Endothelial cell of umbilical vein (primary cell): Measurements from ENCODE around the gene DOP1A. TPM values are rescaled to one million over a fixed set of nuclear protein-coding genes. Genes with fewer than 3 reads are reported as not detected.

Source experiments
- BruUV-seq: library from RNA; stranded (reverse); fragments of 400-500 nt; replicated peaks from 2 replicates; lab custom pipeline; 2021; lab: Mats Ljungman, UMichigan
- CTCF ChIA-PET: fragments of 300-600, 350-600 bp; sonication (Branson Sonifier 250); formaldehyde crosslinking; loops from one replicate; lab custom pipeline; 2021; ENCODE audit warnings: antibody characterized with exemption, inconsistent platforms; lab: Charles Lee
- POLR2A ChIA-PET: fragments of 300-600, 350-600 bp; sonication (Branson Sonifier 250); formaldehyde crosslinking; loops from one replicate; lab custom pipeline; 2021; ENCODE audit warnings: antibody characterized with exemption, inconsistent platforms; lab: Charles Lee
- DNase-seq: peaks from one replicate; pipeline ENCODE4 v3.0.0-alpha.2; 2011; ENCODE audit warnings: low read depth, low spot score
- FAIRE-seq: peaks from 2 replicates; lab custom pipeline; 2011; peaks lifted over from hg19 to GRCh38; lab: Jason Lieb, UNC
- H2AFZ ChIP-seq: 2 replicates; pipeline ENCODE4 v1.6.0; 2012; ENCODE audit warnings: low read depth, low read length, control low read depth, inconsistent platforms
- H3K27ac ChIP-seq: 2 replicates; pipeline ENCODE4 v1.5.1; 2011; ENCODE audit warnings: low read depth, mild to moderate bottlenecking, control low read depth, low read length, moderate library complexity; ENCODE audit not compliant: insufficient read depth
- H3K27me3 ChIP-seq, 2 experiments: 2 replicates each; pipeline versions ENCODE4 v1.6.0 to v1.6.1; 2011; ENCODE audit warnings: low read length in 2 of 2, mixed read lengths in 1 of 2; ENCODE audit not compliant: control insufficient read depth in 2 of 2, insufficient read depth in 2 of 2
- H3K36me3 ChIP-seq, 2 experiments: 2 replicates in 1 of 2; 3 replicates in 1 of 2; pipeline ENCODE4 v1.5.1; 2011; ENCODE audit warnings: low read length in 2 of 2, mild to moderate bottlenecking in 1 of 2, moderate library complexity in 1 of 2; ENCODE audit not compliant: control insufficient read depth in 2 of 2, insufficient read depth in 2 of 2; ENCODE audit errors: extremely low read depth in 1 of 2
- H3K4me1 ChIP-seq: 3 replicates; pipeline ENCODE4 v1.5.1; 2011; ENCODE audit warnings: mild to moderate bottlenecking, low read length; ENCODE audit not compliant: control insufficient read depth, insufficient read depth; ENCODE audit errors: extremely low read depth
- H3K4me2 ChIP-seq: 2 replicates; pipeline ENCODE4 v1.6.1; 2011; ENCODE audit warnings: low read length, control low read depth, mixed read lengths; ENCODE audit not compliant: insufficient read depth
- H3K4me3 ChIP-seq, 3 experiments: fragments of 200-600 bp in 1 of 3; sonication (generic), shearing (Covaris generic) in 1 of 3; replicated peaks in 1 of 3; 2 replicates each; pipeline ENCODE4 v1.5.1; 2011 to 2016; ENCODE audit warnings: control low read depth in 3 of 3, low read length in 3 of 3, mild to moderate bottlenecking in 2 of 3, inconsistent platforms in 1 of 3, low read depth in 1 of 3, moderate library complexity in 1 of 3; ENCODE audit not compliant: insufficient read depth in 1 of 3
- H3K79me2 ChIP-seq: 2 replicates; pipeline ENCODE4 v1.6.0; 2012; ENCODE audit warnings: low read length, inconsistent platforms; ENCODE audit not compliant: control insufficient read depth, insufficient read depth
- H3K9ac ChIP-seq: replicated peaks from 2 replicates; pipeline ENCODE3; 2011; ENCODE audit warnings: low read length, control low read depth; ENCODE audit not compliant: insufficient read depth; ENCODE audit errors: extremely low read depth
- H3K9me1 ChIP-seq: replicated peaks from 3 replicates; pipeline ENCODE4 v1.6.0; 2011; ENCODE audit warnings: mild to moderate bottlenecking, low read length; ENCODE audit not compliant: control insufficient read depth, insufficient read depth; ENCODE audit errors: extremely low read depth
- H3K9me3 ChIP-seq: replicated peaks from 2 replicates; pipeline ENCODE4 v1.5.1; 2012; ENCODE audit warnings: low read length, inconsistent platforms; ENCODE audit not compliant: control insufficient read depth, insufficient read depth
- H4K20me1 ChIP-seq: replicated peaks from 2 replicates; pipeline ENCODE3; 2011; ENCODE audit warnings: mild to moderate bottlenecking, low read length; ENCODE audit not compliant: control insufficient read depth, insufficient read depth; ENCODE audit errors: extremely low read depth
- EZH2 ChIP-seq: IDR thresholded peaks from 2 replicates; pipeline ENCODE4 v1.6.1; 2012; ENCODE audit warnings: borderline replicate concordance, low read depth, mild to moderate bottlenecking, moderate library complexity, low read length, inconsistent platforms; ENCODE audit not compliant: severe bottlenecking
- FOS ChIP-seq: IDR thresholded peaks from 2 replicates; pipeline ENCODE4 v1.6.1; 2011; ENCODE audit warnings: mild to moderate bottlenecking, low read length, moderate library complexity, borderline replicate concordance; ENCODE audit not compliant: insufficient read depth
- GATA2 ChIP-seq: IDR thresholded peaks from 2 replicates; pipeline ENCODE4 v1.7.0; 2011; ENCODE audit warnings: low read depth, mild to moderate bottlenecking, moderate library complexity, mixed read lengths, low read length; ENCODE audit not compliant: insufficient read length, insufficient read depth
- JUN ChIP-seq: IDR thresholded peaks from 2 replicates; pipeline ENCODE4 v1.6.1; 2011; ENCODE audit warnings: borderline replicate concordance, low read depth; ENCODE audit not compliant: insufficient read length, insufficient read depth
- MYC ChIP-seq: IDR thresholded peaks from one replicate; pipeline ENCODE4 v1.6.1; 2011; ENCODE audit warnings: mild to moderate bottlenecking, low read depth, low read length
- POLR2A ChIP-seq: IDR thresholded peaks from 2 replicates; pipeline ENCODE4 v1.6.1; 2012; ENCODE audit warnings: low read depth, mild to moderate bottlenecking, control low read depth, low read length
- POLR2AphosphoS5 ChIP-seq: IDR thresholded peaks from 2 replicates; pipeline ENCODE4 v1.6.1; 2012; ENCODE audit warnings: low read depth, mild to moderate bottlenecking, control low read depth, low read length, moderate library complexity; ENCODE audit not compliant: insufficient read depth
- dilution Hi-C: fragments of 300-500 bp; cut with MboI; formaldehyde crosslinking; loops from one replicate; pipeline ENCODE4 v1.15.0; 2019; ENCODE audit warnings: low sequenced_read_pairs; ENCODE audit not compliant: extremely low pct_ligation_motif_present
- intact Hi-C: fragments of 100-400 bp; cut with micrococcal nuclease; formaldehyde crosslinking; loops from one replicate; pipeline ENCODE4 v1.10.0; 2022
- polyA plus RNA-seq, 4 experiments: library from polyadenylated mRNA; depleted of rRNA in 3 of 4; stranded (reverse) in 3 of 4; unstranded in 1 of 4; fragments of >200 nt; gene quantifications; 2 replicates each; pipeline versions ENCODE4 v1.2.1 to v1.2.3, GENCODE V29; 2011 to 2012; ENCODE audit warnings: missing spikeins in 1 of 4
- total RNA-seq: library from RNA; stranded (reverse); gene quantifications from 2 replicates; pipeline ENCODE4 v1.2.3, GENCODE V29; 2021
- TF ChIP-seq, protein P1 (sequence below), 2 donors: IDR thresholded peaks; 1 replicate in 1 of 2; 2 replicates in 1 of 2; pipeline ENCODE4 v1.5.1; 2011; ENCODE audit warnings: low read length in 2 of 2, mild to moderate bottlenecking in 2 of 2, moderate library complexity in 2 of 2, control low read depth in 1 of 2, inconsistent platforms in 1 of 2, low read depth in 1 of 2; ENCODE audit not compliant: insufficient read depth in 1 of 2; ENCODE audit errors: extremely low read depth in 1 of 2
- TF ChIP-seq, protein P2 (sequence below): IDR thresholded peaks from 2 replicates; pipeline ENCODE4 v1.6.1; 2011; ENCODE audit not compliant: insufficient read depth, insufficient read length

Gene DOP1A
- total and polyA plus RNA-seq, 2 donors (not counting 3 experiments of a cell fraction or from before 2014, with no cell fraction given), result 6.3 to 12.3 TPM

DNA sequence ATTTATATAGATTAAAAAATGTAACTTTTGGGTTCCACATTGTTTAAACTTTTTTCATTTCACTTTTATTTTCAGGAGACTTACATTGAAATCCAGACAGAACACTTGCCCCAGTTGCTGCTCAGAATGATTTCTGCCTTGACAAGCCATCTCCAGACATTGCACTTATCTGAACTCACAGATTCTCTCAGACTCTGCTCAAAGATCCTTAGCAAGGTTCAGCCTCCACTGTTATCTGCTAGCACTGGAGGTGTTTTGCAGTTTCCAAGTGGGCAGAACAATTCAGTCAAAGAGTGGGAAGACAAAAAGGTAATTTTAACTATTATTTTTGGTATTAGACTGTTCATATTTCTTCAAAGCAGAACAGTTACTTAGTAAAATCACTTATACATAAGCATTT lies 58.0 kb downstream of the DOP1A start:
- dilution Hi-C loops, result no loop called here
- ChIA-PET CTCF (no interaction called here), POLR2A (no interaction called here)
- DNase-seq (no peak), FAIRE-seq (no peak)
- Histone ChIP-seq H2AFZ (no peak overlapping the region), H3K27me3 (no peaks in the 10 kb centered on the region), H3K4me1 (no peaks in the 10 kb centered on the region), H3K79me2 (no peaks in the 10 kb centered on the region), H4K20me1 (no peaks in the 10 kb centered on the region), H3K4me2 (no peak overlapping the region), H3K27ac (no peak overlapping the region), H3K9ac (no peak overlapping the region), H3K4me3 (no peak overlapping the region), H3K36me3 (peaks cover 4 to 6% of the 10 kb centered on the region in 2 experiments), H3K9me3 (no peaks in the 10 kb centered on the region), H3K9me1 (no peaks in the 10 kb centered on the region)
- intact Hi-C loops, result no loop called here
- no TSS peak for BruUV-seq
- TF ChIP-seq POLR2AphosphoS5 (no peak), JUN (no peak), GATA2 (no peak), MYC (no peak), EZH2 (no peak), FOS (no peak), POLR2A (no peak)
- TF ChIP-seq, protein P1, sequence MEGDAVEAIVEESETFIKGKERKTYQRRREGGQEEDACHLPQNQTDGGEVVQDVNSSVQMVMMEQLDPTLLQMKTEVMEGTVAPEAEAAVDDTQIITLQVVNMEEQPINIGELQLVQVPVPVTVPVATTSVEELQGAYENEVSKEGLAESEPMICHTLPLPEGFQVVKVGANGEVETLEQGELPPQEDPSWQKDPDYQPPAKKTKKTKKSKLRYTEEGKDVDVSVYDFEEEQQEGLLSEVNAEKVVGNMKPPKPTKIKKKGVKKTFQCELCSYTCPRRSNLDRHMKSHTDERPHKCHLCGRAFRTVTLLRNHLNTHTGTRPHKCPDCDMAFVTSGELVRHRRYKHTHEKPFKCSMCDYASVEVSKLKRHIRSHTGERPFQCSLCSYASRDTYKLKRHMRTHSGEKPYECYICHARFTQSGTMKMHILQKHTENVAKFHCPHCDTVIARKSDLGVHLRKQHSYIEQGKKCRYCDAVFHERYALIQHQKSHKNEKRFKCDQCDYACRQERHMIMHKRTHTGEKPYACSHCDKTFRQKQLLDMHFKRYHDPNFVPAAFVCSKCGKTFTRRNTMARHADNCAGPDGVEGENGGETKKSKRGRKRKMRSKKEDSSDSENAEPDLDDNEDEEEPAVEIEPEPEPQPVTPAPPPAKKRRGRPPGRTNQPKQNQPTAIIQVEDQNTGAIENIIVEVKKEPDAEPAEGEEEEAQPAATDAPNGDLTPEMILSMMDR (IDR thresholded peaks at IDR 0.05; ENCODE audit: extremely low read depth in 1 of 2, insufficient read depth in 1 of 2, low read depth in 1 of 2, low read length in 2 of 2), result no peak
- TF ChIP-seq, protein P2, sequence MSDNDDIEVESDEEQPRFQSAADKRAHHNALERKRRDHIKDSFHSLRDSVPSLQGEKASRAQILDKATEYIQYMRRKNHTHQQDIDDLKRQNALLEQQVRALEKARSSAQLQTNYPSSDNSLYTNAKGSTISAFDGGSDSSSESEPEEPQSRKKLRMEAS, result no peak
